ENCODE results near the gene EXOC7. TPM values are rescaled to one million over a fixed set of nuclear protein-coding genes. Genes with fewer than 3 reads are reported as not detected.

Gene EXOC7
- total RNA-seq, 1 experiment from 2014 or later, result 117 TPM

GRCh38 chr17:76145231-76146052 lies 41.9 kb upstream of the EXOC7 start:
- ChIA-PET POLR2A (ENCODE audit: low non-redundant PET) (interaction anchor here (0.6 kb wide), 1 partner anchor 10 kb away, joined by 6 read pairs; no protein-coding TSS in a partner anchor), CTCF (interaction anchor here (1.0 kb wide), 1 partner anchor 37 kb away, joined by 5 read pairs; no protein-coding TSS in a partner anchor)
- intact Hi-C loops (cut with micrococcal nuclease; ENCODE audit: unreplicated experiment), result no loop called here
- Histone ChIP-seq H3K27me3 (replicated peaks; ENCODE audit: insufficient read depth, low read depth, low read length, poor library complexity) (no peaks in the 10 kb centered on the region), H3K4me1 (ENCODE audit: insufficient read depth, low read length, poor library complexity, severe bottlenecking) (peaks cover 59% of the 10 kb centered on the region), H3K27ac (ENCODE audit: low read depth, low read length, poor library complexity, severe bottlenecking) (peak overlapping the region; percentile 33), H3K36me3 (ENCODE audit: insufficient read depth, low read length, poor library complexity, severe bottlenecking) (no peaks in the 10 kb centered on the region), H3K9me3 (ENCODE audit: low read depth, low read length, poor library complexity, severe bottlenecking) (no peaks in the 10 kb centered on the region), H3K4me3 (ENCODE audit: low read depth, low read length, poor library complexity, severe bottlenecking) (no peak overlapping the region)
- no TSS peak for BruUV-seq (replicated peaks)
- peak; percentile 21 for DNase-seq (ENCODE audit: low spot score)
- TF ChIP-seq EZH2 (IDR thresholded peaks at IDR 0.05; ENCODE audit: borderline replicate concordance, low read depth, low read length, poor library complexity, severe bottlenecking), result no peak
- no peak for TF ChIP-seq CTCF (conservative IDR thresholded peaks at IDR 0.05; ENCODE audit: low read depth, low read length)

- BruUV-seq (replicated peaks), result no TSS peak
- no peak for DNase-seq (ENCODE audit: low spot score)
- H3K27me3 ChIP-seq (replicated peaks; ENCODE audit: insufficient read depth, low read depth, low read length, poor library complexity), result no peaks in the 10 kb centered on the region
Observed at GRCh38 chr17:76142585-76143041, 39.0 kb upstream of the EXOC7 start.

GRCh38 chr17:76142039-76142584 lies 38.5 kb upstream of the EXOC7 start:
- POLR2A ChIA-PET (ENCODE audit: low non-redundant PET), result no interaction called here
- CTCF ChIA-PET, result interaction anchor here (0.6 kb wide), 1 partner anchor 126 kb away, joined by 3 read pairs; no protein-coding TSS in a partner anchor
- no peaks in the 10 kb centered on the region for H3K9me3 ChIP-seq (ENCODE audit: low read depth, low read length, poor library complexity, severe bottlenecking)
- intact Hi-C loops (cut with micrococcal nuclease; ENCODE audit: unreplicated experiment), result no loop called here
- H3K27ac ChIP-seq (ENCODE audit: low read depth, low read length, poor library complexity, severe bottlenecking), result peak overlapping the region; percentile 69
- no peaks in the 10 kb centered on the region for H3K36me3 ChIP-seq (ENCODE audit: insufficient read depth, low read length, poor library complexity, severe bottlenecking)
- H3K27me3 ChIP-seq (replicated peaks; ENCODE audit: insufficient read depth, low read depth, low read length, poor library complexity), result no peaks in the 10 kb centered on the region
- H3K4me3 ChIP-seq (ENCODE audit: low read depth, low read length, poor library complexity, severe bottlenecking), result no peak overlapping the region
- H3K4me1 ChIP-seq (ENCODE audit: insufficient read depth, low read length, poor library complexity, severe bottlenecking), result peaks cover 55% of the 10 kb centered on the region
- DNase-seq (ENCODE audit: low spot score), result peak; percentile 19
- no peak for TF ChIP-seq EZH2 (IDR thresholded peaks at IDR 0.05; ENCODE audit: borderline replicate concordance, low read depth, low read length, poor library complexity, severe bottlenecking)
- no peak for TF ChIP-seq CTCF (conservative IDR thresholded peaks at IDR 0.05; ENCODE audit: low read depth, low read length)
- BruUV-seq (replicated peaks), result no TSS peak

More at GRCh38 chr17:76142585-76143041, 39.0 kb upstream of the EXOC7 start:
- Histone ChIP-seq H3K27ac (ENCODE audit: low read depth, low read length, poor library complexity, severe bottlenecking) (peak overlapping the region; percentile 69), H3K4me3 (ENCODE audit: low read depth, low read length, poor library complexity, severe bottlenecking) (no peak overlapping the region), H3K36me3 (ENCODE audit: insufficient read depth, low read length, poor library complexity, severe bottlenecking) (no peaks in the 10 kb centered on the region), H3K9me3 (ENCODE audit: low read depth, low read length, poor library complexity, severe bottlenecking) (no peaks in the 10 kb centered on the region), H3K4me1 (ENCODE audit: insufficient read depth, low read length, poor library complexity, severe bottlenecking) (peaks cover 58% of the 10 kb centered on the region)
- intact Hi-C loops (cut with micrococcal nuclease; ENCODE audit: unreplicated experiment), result no loop called here
- no peak for TF ChIP-seq CTCF (conservative IDR thresholded peaks at IDR 0.05; ENCODE audit: low read depth, low read length)
- TF ChIP-seq EZH2 (IDR thresholded peaks at IDR 0.05; ENCODE audit: borderline replicate concordance, low read depth, low read length, poor library complexity, severe bottlenecking), result no peak
- POLR2A ChIA-PET (ENCODE audit: low non-redundant PET), result no interaction called here
- CTCF ChIA-PET, result interaction anchor here (0.6 to 0.7 kb wide), 2 partner anchors 126 to 129 kb away, joined by 3 read pairs; no protein-coding TSS in a partner anchor

All from A673 (cell line).